ENCODE measurements around the gene VPS35L.

DNA sequence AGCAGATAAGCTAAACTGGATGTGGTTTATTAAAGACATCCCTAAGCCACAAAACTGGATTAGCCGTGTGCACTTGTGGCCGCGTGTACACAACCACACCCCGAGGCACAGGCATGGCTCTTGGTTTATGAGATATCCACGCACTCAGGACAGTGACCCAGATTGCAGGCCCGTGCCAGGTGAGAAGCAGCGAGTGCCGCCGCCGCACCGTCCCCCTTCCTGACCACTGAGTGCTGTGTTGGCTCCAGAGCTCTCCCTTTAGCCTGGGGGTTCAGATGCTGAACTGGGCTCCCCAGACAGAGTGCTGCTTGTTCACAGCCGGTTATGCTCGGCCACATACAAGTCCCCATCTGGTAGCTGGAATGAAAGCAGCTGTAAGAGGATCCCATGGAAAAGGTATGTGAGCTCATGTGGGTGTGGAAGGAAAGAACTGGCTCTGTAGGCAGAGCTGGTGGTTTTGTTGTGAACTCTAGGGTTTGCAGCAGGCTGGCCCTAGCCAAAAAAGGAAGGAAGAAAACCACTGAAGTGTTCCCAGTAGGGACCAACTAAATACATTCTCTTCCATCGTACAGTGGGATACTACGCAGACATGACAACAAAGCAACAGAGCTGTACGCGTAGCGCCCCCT lies 133.0 kb downstream of the VPS35L start:
- TF ChIP-seq, protein P1, sequence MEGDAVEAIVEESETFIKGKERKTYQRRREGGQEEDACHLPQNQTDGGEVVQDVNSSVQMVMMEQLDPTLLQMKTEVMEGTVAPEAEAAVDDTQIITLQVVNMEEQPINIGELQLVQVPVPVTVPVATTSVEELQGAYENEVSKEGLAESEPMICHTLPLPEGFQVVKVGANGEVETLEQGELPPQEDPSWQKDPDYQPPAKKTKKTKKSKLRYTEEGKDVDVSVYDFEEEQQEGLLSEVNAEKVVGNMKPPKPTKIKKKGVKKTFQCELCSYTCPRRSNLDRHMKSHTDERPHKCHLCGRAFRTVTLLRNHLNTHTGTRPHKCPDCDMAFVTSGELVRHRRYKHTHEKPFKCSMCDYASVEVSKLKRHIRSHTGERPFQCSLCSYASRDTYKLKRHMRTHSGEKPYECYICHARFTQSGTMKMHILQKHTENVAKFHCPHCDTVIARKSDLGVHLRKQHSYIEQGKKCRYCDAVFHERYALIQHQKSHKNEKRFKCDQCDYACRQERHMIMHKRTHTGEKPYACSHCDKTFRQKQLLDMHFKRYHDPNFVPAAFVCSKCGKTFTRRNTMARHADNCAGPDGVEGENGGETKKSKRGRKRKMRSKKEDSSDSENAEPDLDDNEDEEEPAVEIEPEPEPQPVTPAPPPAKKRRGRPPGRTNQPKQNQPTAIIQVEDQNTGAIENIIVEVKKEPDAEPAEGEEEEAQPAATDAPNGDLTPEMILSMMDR (conservative IDR thresholded peaks at IDR 0.05; ENCODE audit: low read depth, low read length), result no peak
- TF ChIP-seq EZH2 (IDR thresholded peaks at IDR 0.05; ENCODE audit: borderline replicate concordance, low read depth, low read length, poor library complexity, severe bottlenecking), result no peak

Measured in A673 (cell line).